ENCODE measurements around the gene PRPS2. TPM values are rescaled to one million over a fixed set of nuclear protein-coding genes. Genes with fewer than 3 reads are reported as not detected.

PRPS2 gene
- total RNA-seq, 1 experiment from 2014 or later: 79.5 TPM

DNA sequence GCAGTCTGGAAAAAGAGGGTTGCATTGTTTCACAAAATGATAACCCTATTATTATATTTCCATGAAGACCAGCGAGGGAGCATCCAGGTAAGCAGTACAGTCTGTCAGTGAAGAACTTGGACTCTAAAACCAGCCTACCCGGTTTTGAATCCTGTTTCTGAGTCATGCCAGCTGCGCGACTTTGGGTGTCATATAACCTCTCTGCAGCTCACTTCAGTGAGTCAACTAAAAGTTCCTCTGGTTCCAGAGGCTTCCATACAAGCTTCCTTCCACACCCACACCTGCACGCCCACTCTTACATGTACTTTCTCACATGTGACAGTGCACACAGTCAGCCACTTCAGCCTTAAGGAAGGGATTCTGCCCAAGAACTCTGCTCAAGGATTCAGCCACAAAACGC lies 49.8 kb upstream of the PRPS2 start:
- peak overlapping the region; percentile 55 for H3K4me2 ChIP-seq (ENCODE audit: low read length)
- no peaks in the 10 kb centered on the region for H4K20me1 ChIP-seq (ENCODE audit: insufficient read depth)
- no TSS peak for BruUV-seq (replicated peaks)
- ChIA-PET RAD21 (ENCODE audit: low non-redundant PET in 1 of 2, low total read pairs in 2 of 2, uncharacterized antibody in 2 of 2, unreplicated experiment in 2 of 2) (no interaction called here), POLR2A (no interaction called here), CTCF (interaction anchor here (0.9 kb wide), 1 partner anchor 30 kb away, joined by 4 read pairs; no protein-coding TSS in a partner anchor)
- no peak for TF ChIP-seq CEBPB (IDR thresholded peaks at IDR 0.05; ENCODE audit: low read depth)
- TF ChIP-seq FOSL1 (IDR thresholded peaks at IDR 0.05; ENCODE audit: low read depth): peak; percentile 69
- 0 out of 2 replicates have a peak, but pooled peaks have one; percentile 42 for TF ChIP-seq SRF (IDR thresholded peaks at IDR 0.05; ENCODE audit: low read depth)
- TF ChIP-seq SIN3A (IDR thresholded peaks at IDR 0.05; ENCODE audit: low read depth): 0 out of 2 replicates have a peak, but pooled peaks have one; percentile 12
- TF ChIP-seq SP1 (IDR thresholded peaks at IDR 0.05; ENCODE audit: low read depth): peak; percentile 72
- peak; percentile 22; the same call in 1 of the 2 replicates for TF ChIP-seq POLR2AphosphoS5 (IDR thresholded peaks at IDR 0.05; ENCODE audit: low read depth, low read length)
- TF ChIP-seq CBX3 (IDR thresholded peaks at IDR 0.05; ENCODE audit: low read depth): peak; percentile 25; the same call in 1 of the 2 replicates
- peak; percentile 79 for TF ChIP-seq JUND (IDR thresholded peaks at IDR 0.05)
- TF ChIP-seq ZNF274 (IDR thresholded peaks at IDR 0.05; ENCODE audit: low read depth, low read length): no peak
- TF ChIP-seq EGR1 (IDR thresholded peaks at IDR 0.05; ENCODE audit: low read depth): peak; percentile 76
- TF ChIP-seq ZFX (IDR thresholded peaks at IDR 0.05): no peak
- H3K9ac ChIP-seq (ENCODE audit: low read length): no peak overlapping the region
- no peak overlapping the region for H3K27ac ChIP-seq (ENCODE audit: low read depth, low read length)
- no peaks in the 10 kb centered on the region for H3K27me3 ChIP-seq (ENCODE audit: insufficient read depth, low read length)
- no peaks in the 10 kb centered on the region for H3K9me3 ChIP-seq (ENCODE audit: control insufficient read depth in 1 of 2, insufficient read depth in 1 of 2, low read depth in 1 of 2, low read length in 2 of 2)
- peak; percentile 47 for DNase-seq (ENCODE audit: low read depth, low spot score)
- no peaks in the 10 kb centered on the region for H3K9me2 ChIP-seq (ENCODE audit: insufficient read depth)
- intact Hi-C loops (cut with micrococcal nuclease): no loop called here
- no peaks in the 10 kb centered on the region for H3K79me2 ChIP-seq (ENCODE audit: insufficient read depth, low read length)
- H3K4me1 ChIP-seq (ENCODE audit: control insufficient read depth in 1 of 2, insufficient read depth in 2 of 2, low read length in 2 of 2): peaks cover 4 to 14% of the 10 kb centered on the region in 2 experiments
- H2AFZ ChIP-seq (ENCODE audit: low read depth, low read length, poor library complexity, severe bottlenecking): no peak overlapping the region
- ATAC-seq: peak; percentile 63; the same call in 1 of the 2 replicates
- no peaks in the 10 kb centered on the region for H3K36me3 ChIP-seq (ENCODE audit: control insufficient read depth in 1 of 2, insufficient read depth in 2 of 2, low read length in 2 of 2)
- no peak overlapping the region for H3K4me3 ChIP-seq (replicated peaks in 1 of 2; ENCODE audit: low read depth in 1 of 2, low read length in 2 of 2)

- H3K36me3 ChIP-seq (ENCODE audit: control insufficient read depth in 1 of 2, insufficient read depth in 2 of 2, low read length in 2 of 2): no peaks in the 10 kb centered on the region
- no peak overlapping the region for H3K9ac ChIP-seq (ENCODE audit: low read length)
- ChIA-PET POLR2A (no interaction called here), CTCF (no interaction called here), RAD21 (ENCODE audit: low non-redundant PET in 1 of 2, low total read pairs in 2 of 2, uncharacterized antibody in 2 of 2, unreplicated experiment in 2 of 2) (no interaction called here)
- DNase-seq (ENCODE audit: low read depth, low spot score) (no peak), ATAC-seq (no peak)
- H3K4me2 ChIP-seq (ENCODE audit: low read length): no peak overlapping the region
- no peaks in the 10 kb centered on the region for H3K79me2 ChIP-seq (ENCODE audit: insufficient read depth, low read length)
- no TSS peak for BruUV-seq (replicated peaks)
- no peaks in the 10 kb centered on the region for H3K9me3 ChIP-seq (ENCODE audit: control insufficient read depth in 1 of 2, insufficient read depth in 1 of 2, low read depth in 1 of 2, low read length in 2 of 2)
- intact Hi-C loops (cut with micrococcal nuclease): no loop called here
- no peaks in the 10 kb centered on the region for H4K20me1 ChIP-seq (ENCODE audit: insufficient read depth)
- H3K4me3 ChIP-seq (replicated peaks in 1 of 2; ENCODE audit: low read depth in 1 of 2, low read length in 2 of 2): no peak overlapping the region
- no peaks in the 10 kb centered on the region for H3K4me1 ChIP-seq (ENCODE audit: control insufficient read depth in 1 of 2, insufficient read depth in 2 of 2, low read length in 2 of 2)
- H2AFZ ChIP-seq (ENCODE audit: low read depth, low read length, poor library complexity, severe bottlenecking): no peak overlapping the region
- H3K9me2 ChIP-seq (ENCODE audit: insufficient read depth): no peaks in the 10 kb centered on the region
- no peak overlapping the region for H3K27ac ChIP-seq (ENCODE audit: low read depth, low read length)
- no peaks in the 10 kb centered on the region for H3K27me3 ChIP-seq (ENCODE audit: insufficient read depth, low read length)
- no peak for TF ChIP-seq EGR1 (IDR thresholded peaks at IDR 0.05; ENCODE audit: low read depth)
- TF ChIP-seq ZNF274 (IDR thresholded peaks at IDR 0.05; ENCODE audit: low read depth, low read length): no peak
- TF ChIP-seq SRF (IDR thresholded peaks at IDR 0.05; ENCODE audit: low read depth): no peak
- TF ChIP-seq REST (IDR thresholded peaks at IDR 0.05; ENCODE audit: low read depth): no peak
- TF ChIP-seq SP1 (IDR thresholded peaks at IDR 0.05; ENCODE audit: low read depth): no peak
- no peak for TF ChIP-seq POLR2AphosphoS5 (IDR thresholded peaks at IDR 0.05; ENCODE audit: low read depth, low read length)
- TF ChIP-seq, protein P1, sequence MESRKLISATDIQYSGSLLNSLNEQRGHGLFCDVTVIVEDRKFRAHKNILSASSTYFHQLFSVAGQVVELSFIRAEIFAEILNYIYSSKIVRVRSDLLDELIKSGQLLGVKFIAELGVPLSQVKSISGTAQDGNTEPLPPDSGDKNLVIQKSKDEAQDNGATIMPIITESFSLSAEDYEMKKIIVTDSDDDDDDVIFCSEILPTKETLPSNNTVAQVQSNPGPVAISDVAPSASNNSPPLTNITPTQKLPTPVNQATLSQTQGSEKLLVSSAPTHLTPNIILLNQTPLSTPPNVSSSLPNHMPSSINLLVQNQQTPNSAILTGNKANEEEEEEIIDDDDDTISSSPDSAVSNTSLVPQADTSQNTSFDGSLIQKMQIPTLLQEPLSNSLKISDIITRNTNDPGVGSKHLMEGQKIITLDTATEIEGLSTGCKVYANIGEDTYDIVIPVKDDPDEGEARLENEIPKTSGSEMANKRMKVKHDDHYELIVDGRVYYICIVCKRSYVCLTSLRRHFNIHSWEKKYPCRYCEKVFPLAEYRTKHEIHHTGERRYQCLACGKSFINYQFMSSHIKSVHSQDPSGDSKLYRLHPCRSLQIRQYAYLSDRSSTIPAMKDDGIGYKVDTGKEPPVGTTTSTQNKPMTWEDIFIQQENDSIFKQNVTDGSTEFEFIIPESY (IDR thresholded peaks at IDR 0.05; ENCODE audit: extremely low read depth, insufficient replicate concordance, low read length): no peak
- no peak for TF ChIP-seq ELF1 (IDR thresholded peaks at IDR 0.05; ENCODE audit: borderline replicate concordance, low read depth)
- TF ChIP-seq RAD21 (IDR thresholded peaks at IDR 0.05; ENCODE audit: low read depth): no peak
- no peak for TF ChIP-seq JUND (IDR thresholded peaks at IDR 0.05)
- TF ChIP-seq, protein P2, sequence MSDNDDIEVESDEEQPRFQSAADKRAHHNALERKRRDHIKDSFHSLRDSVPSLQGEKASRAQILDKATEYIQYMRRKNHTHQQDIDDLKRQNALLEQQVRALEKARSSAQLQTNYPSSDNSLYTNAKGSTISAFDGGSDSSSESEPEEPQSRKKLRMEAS (IDR thresholded peaks at IDR 0.05): no peak
Measured at GRCh38 chrX:12747433-12747832, 43.8 kb upstream of the PRPS2 start.
